ENCODE results near the gene HOGA1.

- no peak for TF ChIP-seq SUZ12 (IDR thresholded peaks at IDR 0.05; ENCODE audit: extremely low read depth, insufficient read depth, insufficient read length)
- TF ChIP-seq YY1 (IDR thresholded peaks at IDR 0.05; ENCODE audit: insufficient read depth, insufficient read length), result no peak
Measured at GRCh38 chr10:97643441-97643985, 59.3 kb downstream of the HOGA1 start.

Data from NT2/D1 (cell line).